Activated CD4-positive, alpha-beta T cell treated with anti-CD3 and anti-CD28 coated beads, Interleukin-2, amount 10 ng/mL, durations not matched to agents 7 days and 5 days (primary cell): ENCODE measurements around the gene UBA52. TPM values are rescaled to one million over a fixed set of nuclear protein-coding genes. Genes with fewer than 3 reads are reported as not detected.
A peak's percentile ranks its signal among the peaks of the same experiment; 100 is the strongest.

Source experiments
- CTCF ChIA-PET: fragments of 350-600 bp; sonication (Branson Sonifier 250); formaldehyde crosslinking; loops from one replicate; lab custom pipeline; 2021; ENCODE audit warnings: antibody characterized with exemption; lab: Charles Lee
- POLR2A ChIA-PET: fragments of 350-600 bp; sonication (Branson Sonifier 250); formaldehyde crosslinking; loops from one replicate; lab custom pipeline; 2021; ENCODE audit warnings: antibody characterized with exemption; lab: Charles Lee
- DNase-seq: peaks from one replicate; pipeline ENCODE4 v3.0.0-alpha.2; 2020
- H3K27ac Mint-ChIP-seq: one replicate; pipeline ENCODE4 v1.8.0; 2021; ENCODE audit warnings: mild to moderate bottlenecking, moderate library complexity, mixed read lengths
- H3K27me3 Mint-ChIP-seq: one replicate; pipeline ENCODE4 v1.8.0; 2021; ENCODE audit warnings: mixed read lengths
- H3K36me3 Mint-ChIP-seq: one replicate; pipeline ENCODE4 v1.8.0; 2021; ENCODE audit warnings: low read depth, mixed read lengths
- H3K4me1 Mint-ChIP-seq: one replicate; pipeline ENCODE4 v1.8.0; 2021; ENCODE audit warnings: mixed read lengths
- H3K4me3 Mint-ChIP-seq: one replicate; pipeline ENCODE4 v1.8.0; 2021; ENCODE audit warnings: mild to moderate bottlenecking, moderate library complexity, mixed read lengths
- H3K9me3 Mint-ChIP-seq: one replicate; pipeline ENCODE4 v1.8.0; 2021; ENCODE audit warnings: mixed read lengths
- total RNA-seq, 2 experiments: library from RNA; stranded (reverse); gene quantifications; one replicate each; pipeline ENCODE4 v1.2.3, GENCODE V29; 2021

The UBA52 gene
- total RNA-seq, 2 experiments from 2014 or later = 1,627 to 1,778 TPM

- CTCF ChIA-PET = interaction anchor here (0.5 to 1.6 kb wide), 3 partner anchors 17 to 47 kb away, joined by 3 to 4 read pairs (median 3); no protein-coding TSS in a partner anchor
These were observed 34.9 kb downstream of the UBA52 start, which contains the start of gene CRLF1 for GRCh38 chr19:18606281-18607225. TSS of gene CRLF1 (minus strand) at chr19:18606799. CDS start at chr19:18606656, 143 bp downstream.

GRCh38 chr19:18607226-18608101 is 35.8 kb downstream of the UBA52 start:
- no peak for DNase-seq
- Mint-ChIP-seq H3K27ac (no peak overlapping the region), H3K9me3 (no peaks in the 10 kb centered on the region), H3K27me3 (peaks cover 74% of the 10 kb centered on the region), H3K36me3 (no peaks in the 10 kb centered on the region), H3K4me1 (peaks cover 13% of the 10 kb centered on the region), H3K4me3 (no peak overlapping the region)
- ChIA-PET POLR2A (no interaction called here), CTCF (interaction anchor here (0.5 to 1.6 kb wide), 3 partner anchors 18 to 48 kb away, joined by 3 to 4 read pairs (median 3); no protein-coding TSS in a partner anchor)

More at GRCh38 chr19:18606281-18607225, 34.9 kb downstream of the UBA52 start, which contains the start of gene CRLF1:
- H3K9me3 Mint-ChIP-seq = no peaks in the 10 kb centered on the region
- no peak within 1 kb of the TSS for H3K4me3 Mint-ChIP-seq
- no peak for DNase-seq
- peaks cover 74% of the 10 kb centered on the region for H3K27me3 Mint-ChIP-seq
- POLR2A ChIA-PET = no interaction called here
- H3K4me1 Mint-ChIP-seq = peaks cover 10% of the 10 kb centered on the region
- no peaks in the 10 kb centered on the region for H3K36me3 Mint-ChIP-seq
- no peak within 1 kb of the TSS for H3K27ac Mint-ChIP-seq

- H3K27ac Mint-ChIP-seq = no peak overlapping the region
- no peaks in the 10 kb centered on the region for H3K36me3 Mint-ChIP-seq
- no peak overlapping the region for H3K4me3 Mint-ChIP-seq
- POLR2A ChIA-PET = no interaction called here
- peaks cover 71% of the 10 kb centered on the region for H3K27me3 Mint-ChIP-seq
- CTCF ChIA-PET = interaction anchor here (1.1 to 1.6 kb wide), 2 partner anchors 19 to 20 kb away, joined by 3 to 4 read pairs; no protein-coding TSS in a partner anchor
- H3K4me1 Mint-ChIP-seq = peaks cover 14% of the 10 kb centered on the region
- DNase-seq = no peak
- no peaks in the 10 kb centered on the region for H3K9me3 Mint-ChIP-seq
These were observed 36.6 kb downstream of the UBA52 start for GRCh38 chr19:18608102-18608804.

- H3K4me3 Mint-ChIP-seq = no peak overlapping the region
- CTCF ChIA-PET = no interaction called here
- no peaks in the 10 kb centered on the region for H3K9me3 Mint-ChIP-seq
- peaks cover 75% of the 10 kb centered on the region for H3K27me3 Mint-ChIP-seq
- H3K4me1 Mint-ChIP-seq = peaks cover 16% of the 10 kb centered on the region
- no peaks in the 10 kb centered on the region for H3K36me3 Mint-ChIP-seq
- DNase-seq = no peak
- POLR2A ChIA-PET = no interaction called here
- no peak overlapping the region for H3K27ac Mint-ChIP-seq
These were observed 37.4 kb downstream of the UBA52 start for GRCh38 chr19:18608805-18609716.

GRCh38 chr19:18609717-18610051 is 38.0 kb downstream of the UBA52 start:
- Mint-ChIP-seq H3K9me3 (no peaks in the 10 kb centered on the region), H3K36me3 (no peaks in the 10 kb centered on the region), H3K27me3 (peaks cover 76% of the 10 kb centered on the region), H3K27ac (no peak overlapping the region), H3K4me3 (no peak overlapping the region), H3K4me1 (peaks cover 16% of the 10 kb centered on the region)
- POLR2A ChIA-PET = interaction anchor here (0.6 kb wide), 1 partner anchor 22 kb away, joined by 3 read pairs; no protein-coding TSS in a partner anchor
- CTCF ChIA-PET = no interaction called here
- DNase-seq = no peak

- CTCF ChIA-PET = no interaction called here
- no peak for DNase-seq
- H3K4me1 Mint-ChIP-seq = peaks cover 16% of the 10 kb centered on the region
- no peaks in the 10 kb centered on the region for H3K36me3 Mint-ChIP-seq
- H3K9me3 Mint-ChIP-seq = no peaks in the 10 kb centered on the region
- no peak overlapping the region for H3K4me3 Mint-ChIP-seq
- POLR2A ChIA-PET = interaction anchor here (0.6 kb wide), 1 partner anchor 21 kb away, joined by 3 read pairs; no protein-coding TSS in a partner anchor
- H3K27me3 Mint-ChIP-seq = peaks cover 77% of the 10 kb centered on the region
- no peak overlapping the region for H3K27ac Mint-ChIP-seq
These were observed 38.5 kb downstream of the UBA52 start for GRCh38 chr19:18610245-18610555.

- CTCF ChIA-PET = no interaction called here
- DNase-seq = no peak
- no peak overlapping the region for H3K4me3 Mint-ChIP-seq
These were observed 39.1 kb downstream of the UBA52 start for GRCh38 chr19:18610556-18611326.

GRCh38 chr19:18611327-18612050 is 39.8 kb downstream of the UBA52 start:
- Mint-ChIP-seq H3K36me3 (no peaks in the 10 kb centered on the region), H3K4me3 (peak overlapping the region; percentile 56), H3K4me1 (peaks cover 14% of the 10 kb centered on the region), H3K9me3 (no peaks in the 10 kb centered on the region), H3K27ac (no peak overlapping the region), H3K27me3 (peaks cover 80% of the 10 kb centered on the region)
- POLR2A ChIA-PET = no interaction called here
- DNase-seq = no peak
- CTCF ChIA-PET = interaction anchor here (2.0 kb wide), 1 partner anchor 18 kb away, joined by 7 read pairs; no protein-coding TSS in a partner anchor

More at GRCh38 chr19:18610556-18611326, 39.1 kb downstream of the UBA52 start:
- POLR2A ChIA-PET = no interaction called here
- H3K9me3 Mint-ChIP-seq = no peaks in the 10 kb centered on the region
- peaks cover 75% of the 10 kb centered on the region for H3K27me3 Mint-ChIP-seq
- no peaks in the 10 kb centered on the region for H3K36me3 Mint-ChIP-seq
- H3K27ac Mint-ChIP-seq = no peak overlapping the region
- H3K4me1 Mint-ChIP-seq = peaks cover 14% of the 10 kb centered on the region

- H3K9me3 Mint-ChIP-seq = no peaks in the 10 kb centered on the region
- H3K27me3 Mint-ChIP-seq = peaks cover 76% of the 10 kb centered on the region
- H3K36me3 Mint-ChIP-seq = no peaks in the 10 kb centered on the region
- CTCF ChIA-PET = interaction anchor here (0.5 to 2.0 kb wide), 4 partner anchors 19 to 61 kb away, joined by 3 to 7 read pairs (median 4); no protein-coding TSS in a partner anchor
- peaks cover 14% of the 10 kb centered on the region for H3K4me1 Mint-ChIP-seq
- no peak for DNase-seq
- POLR2A ChIA-PET = no interaction called here
- H3K4me3 Mint-ChIP-seq = peak overlapping the region; percentile 56
- H3K27ac Mint-ChIP-seq = no peak overlapping the region
These were observed 40.6 kb downstream of the UBA52 start for GRCh38 chr19:18612051-18612771.
